ENCODE measurements around the gene ADGRB2. TPM values are rescaled to one million over a fixed set of nuclear protein-coding genes. Genes with fewer than 3 reads are reported as not detected.
A peak's percentile ranks its signal among the peaks of the same experiment; 100 is the strongest.

ADGRB2 gene
- total and polyA plus RNA-seq, 2 of the 4 experiments (the other 2 are of a cell fraction): 2.2 to 11.9 TPM

DNA sequence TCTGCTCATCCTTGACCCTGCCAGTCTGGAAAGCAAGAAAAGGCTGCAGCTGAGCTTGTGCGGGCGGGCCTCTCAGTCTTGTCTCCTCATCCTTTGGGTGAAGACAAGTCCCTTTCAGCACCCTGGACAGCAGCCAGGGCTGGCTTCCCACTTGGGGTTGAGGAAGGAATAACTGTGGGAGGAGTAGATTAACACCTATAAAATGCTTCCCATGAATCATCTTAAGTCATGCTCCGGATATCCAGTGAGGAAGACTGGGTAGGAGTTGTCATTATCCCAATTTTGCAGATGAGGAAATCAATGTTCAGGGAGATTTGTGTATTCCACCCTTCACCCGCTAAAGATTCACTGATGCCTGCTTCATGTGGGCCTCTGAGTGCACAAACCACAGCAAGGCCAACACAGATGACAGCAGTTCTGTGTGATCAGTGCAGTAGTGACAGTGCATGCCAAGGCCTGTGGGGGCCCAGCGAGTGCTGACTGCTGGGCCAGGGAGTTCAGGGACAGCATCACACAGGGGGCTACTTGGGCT is 40.2 kb downstream of the ADGRB2 start:
- TF ChIP-seq RAD21 (IDR thresholded peaks at IDR 0.05; ENCODE audit: low read length): no peak
- no peak for TF ChIP-seq RCOR1 (IDR thresholded peaks at IDR 0.05; ENCODE audit: insufficient replicate concordance, low read length)
- TF ChIP-seq POLR2A (IDR thresholded peaks at IDR 0.05; ENCODE audit: low read depth, low read length): no peak
- no peak overlapping the region for H3K4me3 ChIP-seq (ENCODE audit: insufficient read depth, low read depth, low read length)
- H4K20me1 ChIP-seq (ENCODE audit: insufficient read depth, low read length): 0 out of 2 replicates have a peak, but pooled peaks cover 8% of the 10 kb centered on the region
- DNase-seq (peak; percentile 75), ATAC-seq (ENCODE audit: low read depth) (peak; percentile 84)
- H4K91ac ChIP-seq (ENCODE audit: insufficient read depth, low read depth, low read length): no peak overlapping the region
- H2BK15ac ChIP-seq (ENCODE audit: low read depth, low read length): no peak overlapping the region
- H2BK20ac ChIP-seq (ENCODE audit: low read depth, low read length): no peak overlapping the region
- no peak overlapping the region for H3K56ac ChIP-seq (ENCODE audit: extremely low read depth, insufficient read depth, low read length)
- no peak overlapping the region for H2BK5ac ChIP-seq (ENCODE audit: low read depth, low read length, poor library complexity, severe bottlenecking)
- H3K36me3 ChIP-seq (ENCODE audit: control insufficient read depth, insufficient read depth, low read length): peaks cover 1% of the 10 kb centered on the region; the same call in 1 of the 2 replicates
- BruUV-seq (replicated peaks): no TSS peak
- H3K27me3 ChIP-seq (ENCODE audit: control insufficient read depth, insufficient read depth, low read length): peaks cover 7% of the 10 kb centered on the region; the same call in 1 of the 2 replicates
- H2BK120ac ChIP-seq (ENCODE audit: low read depth, low read length): no peak overlapping the region
- H2AFZ ChIP-seq (replicated peaks; ENCODE audit: low read length, poor library complexity): no peak overlapping the region
- H3K79me1 ChIP-seq (ENCODE audit: low read depth in 1 of 2, low read length in 2 of 2): no peaks in the 10 kb centered on the region
- H4K5ac ChIP-seq (ENCODE audit: low read depth, low read length): no peak overlapping the region
- H2AK5ac ChIP-seq (ENCODE audit: low read depth, low read length): no peak overlapping the region
- H3K9ac ChIP-seq (ENCODE audit: low read depth, low read length): no peak overlapping the region
- dilution Hi-C loops (cut with HindIII; ENCODE audit: low sequenced_read_pairs, unreplicated experiment): no loop called here
- H3K9me3 ChIP-seq (ENCODE audit: control insufficient read depth, insufficient read depth, low read length): no peaks in the 10 kb centered on the region
- peaks cover 4% of the 10 kb centered on the region; the same call in 1 of the 2 replicates for H3K9me1 ChIP-seq (ENCODE audit: insufficient read depth, low read length)
- no peak overlapping the region for H4K8ac ChIP-seq (ENCODE audit: low read depth in 2 of 2, low read length in 2 of 2)
- 71% methylated on average over 1 of the region's 5 CpGs; no CpG with 5 or more reads in 1 of the 2 experiments for WGBS, 2 experiments (ENCODE audit: extremely low coverage in 2 of 2, insufficient read length in 1 of 2)
- H3K14ac ChIP-seq (replicated peaks; ENCODE audit: low read depth, low read length): no peak overlapping the region
- H3K4me1 ChIP-seq (ENCODE audit: control insufficient read depth, insufficient read depth, low read length): no peaks in the 10 kb centered on the region
- H2AK9ac ChIP-seq (replicated peaks; ENCODE audit: low read depth, low read length, poor library complexity): no peak overlapping the region
- no peak overlapping the region for H3K4me2 ChIP-seq (ENCODE audit: low read depth, low read length)
- no peak overlapping the region for H3K4ac ChIP-seq (ENCODE audit: low read depth, low read length)
- in situ Hi-C loops (cut with MboI; ENCODE audit: low sequenced_read_pairs): loop anchor here (10.0 kb wide), 1 partner anchor 159 kb away; no protein-coding TSS in a partner anchor
- H3K23ac ChIP-seq (ENCODE audit: low read depth, low read length): no peak overlapping the region
- POLR2A ChIA-PET (ENCODE audit: unreplicated experiment): no interaction called here
- H3K27ac ChIP-seq (ENCODE audit: insufficient read depth, low read length): no peak overlapping the region
- CTCF ChIA-PET: no interaction called here
- intact Hi-C loops (cut with micrococcal nuclease): no loop called here
- H3K18ac ChIP-seq (ENCODE audit: low read depth, low read length): no peak overlapping the region

Data from IMR-90 (cell line).